Measurements from ENCODE around the gene DLG2. TPM values are rescaled to one million over a fixed set of nuclear protein-coding genes. Genes with fewer than 3 reads are reported as not detected.

Gene DLG2
- total RNA-seq, 1 donor from 2014 or later, result 0.17 TPM

- no peak for TF ChIP-seq CTCF (conservative IDR thresholded peaks at IDR 0.05; ENCODE audit: low read depth, low read length)
- DNase-seq (ENCODE audit: low read depth), result no peak
- H3K4me3 ChIP-seq (ENCODE audit: low read depth, low read length), result no peak overlapping the region
These were observed 325.1 kb downstream of the DLG2 start for GRCh38 chr11:85301895-85302678.

- no peak for TF ChIP-seq CTCF (conservative IDR thresholded peaks at IDR 0.05; ENCODE audit: low read depth, low read length)
- H3K4me3 ChIP-seq (ENCODE audit: low read depth, low read length), result no peak overlapping the region
- peak; percentile 42 for DNase-seq (ENCODE audit: low read depth)
These were observed 327.7 kb downstream of the DLG2 start for GRCh38 chr11:85299258-85299942.

- no peak for DNase-seq (ENCODE audit: low read depth)
- no peak overlapping the region for H3K4me3 ChIP-seq (ENCODE audit: low read depth, low read length)
- no peak for TF ChIP-seq CTCF (conservative IDR thresholded peaks at IDR 0.05; ENCODE audit: low read depth, low read length)
These were observed 331.4 kb downstream of the DLG2 start for GRCh38 chr11:85295694-85296271.

- DNase-seq (ENCODE audit: low read depth), result no peak
- TF ChIP-seq CTCF (conservative IDR thresholded peaks at IDR 0.05; ENCODE audit: low read depth, low read length), result no peak
- H3K4me3 ChIP-seq (ENCODE audit: low read depth, low read length), result no peak overlapping the region
These were observed 345.6 kb downstream of the DLG2 start for GRCh38 chr11:85281550-85281949.

GRCh38 chr11:85279267-85279666 lies 347.9 kb downstream of the DLG2 start:
- DNase-seq (ENCODE audit: low read depth), result no peak
- no peak for TF ChIP-seq CTCF (conservative IDR thresholded peaks at IDR 0.05; ENCODE audit: low read depth, low read length)
- H3K4me3 ChIP-seq (ENCODE audit: low read depth, low read length), result no peak overlapping the region

GRCh38 chr11:85277693-85278092 lies 349.5 kb downstream of the DLG2 start:
- no peak for DNase-seq (ENCODE audit: low read depth)
- no peak for TF ChIP-seq CTCF (conservative IDR thresholded peaks at IDR 0.05; ENCODE audit: low read depth, low read length)
- H3K4me3 ChIP-seq (ENCODE audit: low read depth, low read length), result no peak overlapping the region

Data from epithelial cell of proximal tubule (primary cell).